IPS-20b (cell line): ENCODE results near the gene SHROOM1.
A peak's percentile ranks its signal among the peaks of the same experiment; 100 is the strongest.
"Not testable (repeated sequence)": the region's sequence is repeated elsewhere in the genome, so short reads cannot be mapped to it uniquely, and the experiment has no call there.

Experiments used
- H3K27ac ChIP-seq: one replicate; pipeline ENCODE4 v1.5.1; 2013; ENCODE audit warnings: low read length
- H3K27me3 ChIP-seq: 2 replicates; pipeline ENCODE4 v1.6.1; 2013; ENCODE audit warnings: mild to moderate bottlenecking, low read length, inconsistent platforms; ENCODE audit not compliant: insufficient read depth
- H3K36me3 ChIP-seq: 2 replicates; pipeline ENCODE4 v1.6.1; 2013; ENCODE audit warnings: low read depth, mild to moderate bottlenecking, inconsistent platforms, low read length, moderate library complexity; ENCODE audit not compliant: insufficient read depth
- H3K4me1 ChIP-seq: 2 replicates; pipeline ENCODE4 v1.6.1; 2013; ENCODE audit warnings: mild to moderate bottlenecking, control low read depth, inconsistent platforms, low read length, moderate library complexity; ENCODE audit not compliant: insufficient read depth
- H3K4me3 ChIP-seq: 2 replicates; pipeline ENCODE4 v1.5.1; 2013; ENCODE audit warnings: mild to moderate bottlenecking, low read length, inconsistent platforms
- H3K9ac ChIP-seq: 2 replicates; pipeline ENCODE4 v1.6.1; 2013; ENCODE audit warnings: low read depth, mild to moderate bottlenecking, inconsistent platforms, low read length, moderate library complexity
- H3K9me3 ChIP-seq: 2 replicates; pipeline ENCODE4 v1.6.1; 2013; ENCODE audit warnings: mild to moderate bottlenecking, low read depth, low read length, inconsistent platforms; ENCODE audit not compliant: insufficient read depth

Gene SHROOM1

GRCh38 chr5:132812123-132812765 lies 18.2 kb downstream of the SHROOM1 start:
- Histone ChIP-seq H3K27me3 (peaks cover 83% of the 10 kb centered on the region), H3K9ac (no peak overlapping the region), H3K4me3 (no peak overlapping the region), H3K4me1 (peaks cover 3% of the 10 kb centered on the region; the same call in 1 of the 2 replicates), H3K36me3 (no peaks in the 10 kb centered on the region), H3K9me3 (no peaks in the 10 kb centered on the region), H3K27ac (no peak overlapping the region)

- Histone ChIP-seq H3K27me3 (peaks cover 69% of the 10 kb centered on the region), H3K27ac (no peak overlapping the region), H3K9ac (no peak overlapping the region), H3K36me3 (no peaks in the 10 kb centered on the region), H3K9me3 (no peaks in the 10 kb centered on the region), H3K4me1 (peaks cover 7% of the 10 kb centered on the region; the same call in 1 of the 2 replicates), H3K4me3 (no peak overlapping the region)
These were observed 19.8 kb downstream of the SHROOM1 start for GRCh38 chr5:132810605-132811004.

GRCh38 chr5:132808866-132809265 lies 21.6 kb downstream of the SHROOM1 start:
- Histone ChIP-seq H3K36me3 (no peaks in the 10 kb centered on the region), H3K27me3 (peaks cover 52% of the 10 kb centered on the region), H3K9ac (no peak overlapping the region), H3K4me1 (peaks cover 7% of the 10 kb centered on the region; the same call in 1 of the 2 replicates), H3K4me3 (no peak overlapping the region), H3K9me3 (no peaks in the 10 kb centered on the region), H3K27ac (no peak overlapping the region)

GRCh38 chr5:132808448-132808847 lies 22.0 kb downstream of the SHROOM1 start:
- H3K4me1 ChIP-seq, result peaks cover 7% of the 10 kb centered on the region; the same call in 1 of the 2 replicates
- no peak overlapping the region for H3K9ac ChIP-seq
- H3K27ac ChIP-seq, result no peak overlapping the region
- no peak overlapping the region for H3K4me3 ChIP-seq
- no peaks in the 10 kb centered on the region for H3K9me3 ChIP-seq
- H3K36me3 ChIP-seq, result no peaks in the 10 kb centered on the region
- peaks cover 47% of the 10 kb centered on the region for H3K27me3 ChIP-seq

GRCh38 chr5:132807163-132807838 lies 23.1 kb downstream of the SHROOM1 start:
- H3K4me3 ChIP-seq, result no peak overlapping the region
- H3K36me3 ChIP-seq, result no peaks in the 10 kb centered on the region
- H3K27ac ChIP-seq, result no peak overlapping the region
- peak overlapping the region; percentile 34; the same call in 1 of the 2 replicates for H3K9ac ChIP-seq
- H3K27me3 ChIP-seq, result peaks cover 36% of the 10 kb centered on the region
- peaks cover 7% of the 10 kb centered on the region; the same call in 1 of the 2 replicates for H3K4me1 ChIP-seq
- H3K9me3 ChIP-seq, result no peaks in the 10 kb centered on the region

- H3K9ac ChIP-seq, H3K27ac ChIP-seq, H3K4me1 ChIP-seq, H3K4me3 ChIP-seq, H3K36me3 ChIP-seq, H3K9me3 ChIP-seq: not testable (repeated sequence)
- peaks cover 31% of the 10 kb centered on the region for H3K27me3 ChIP-seq
These were observed 23.7 kb downstream of the SHROOM1 start for GRCh38 chr5:132806804-132807162.

GRCh38 chr5:132805872-132806271 lies 24.6 kb downstream of the SHROOM1 start:
- H3K27me3 ChIP-seq, result peaks cover 22% of the 10 kb centered on the region
- H3K4me3 ChIP-seq, H3K4me1 ChIP-seq, H3K36me3 ChIP-seq, H3K9me3 ChIP-seq, H3K9ac ChIP-seq, H3K27ac ChIP-seq: not testable (repeated sequence)

GRCh38 chr5:132804219-132804618 lies 26.2 kb downstream of the SHROOM1 start:
- not testable (repeated sequence) for H3K4me1 ChIP-seq, H3K36me3 ChIP-seq, H3K9ac ChIP-seq, H3K27ac ChIP-seq, H3K4me3 ChIP-seq, H3K9me3 ChIP-seq, H3K27me3 ChIP-seq

- not testable (repeated sequence) for H3K4me3 ChIP-seq, H3K9ac ChIP-seq, H3K4me1 ChIP-seq, H3K36me3 ChIP-seq, H3K9me3 ChIP-seq, H3K27ac ChIP-seq, H3K27me3 ChIP-seq
These were observed 27.8 kb downstream of the SHROOM1 start for GRCh38 chr5:132802685-132803066.

GRCh38 chr5:132802044-132802684 lies 28.3 kb downstream of the SHROOM1 start:
- Histone ChIP-seq H3K9me3 (no peaks in the 10 kb centered on the region), H3K36me3 (no peaks in the 10 kb centered on the region)

GRCh38 chr5:132800545-132800944 lies 29.9 kb downstream of the SHROOM1 start:
- no peaks in the 10 kb centered on the region for H3K36me3 ChIP-seq
- H3K9me3 ChIP-seq, result no peaks in the 10 kb centered on the region
- H3K9ac ChIP-seq, result no peak overlapping the region
- H3K27me3 ChIP-seq, result no peaks in the 10 kb centered on the region
- H3K4me1 ChIP-seq, result no peaks in the 10 kb centered on the region
- no peak overlapping the region for H3K27ac ChIP-seq
- no peak overlapping the region for H3K4me3 ChIP-seq

More at GRCh38 chr5:132802044-132802684, 28.3 kb downstream of the SHROOM1 start:
- peaks cover 3% of the 10 kb centered on the region; the same call in 1 of the 2 replicates for H3K4me1 ChIP-seq
- no peak overlapping the region for H3K4me3 ChIP-seq
- no peak overlapping the region for H3K27ac ChIP-seq
- no peaks in the 10 kb centered on the region for H3K27me3 ChIP-seq
- no peak overlapping the region for H3K9ac ChIP-seq

- Histone ChIP-seq H3K36me3 (no peaks in the 10 kb centered on the region), H3K27ac (no peak overlapping the region), H3K9ac (no peak overlapping the region), H3K9me3 (no peaks in the 10 kb centered on the region), H3K4me1 (no peaks in the 10 kb centered on the region), H3K4me3 (no peak overlapping the region), H3K27me3 (no peaks in the 10 kb centered on the region)
These were observed 31.1 kb downstream of the SHROOM1 start for GRCh38 chr5:132799392-132799791.
